ENCODE data around the gene SBNO2. TPM values are rescaled to one million over a fixed set of nuclear protein-coding genes. Genes with fewer than 3 reads are reported as not detected.
"Not testable (repeated sequence)": the region's sequence is repeated elsewhere in the genome, so short reads cannot be mapped to it uniquely, and the experiment has no call there.

The SBNO2 gene
- total RNA-seq, 2 donors from 2014 or later = 65.5 to 77.1 TPM

DNA sequence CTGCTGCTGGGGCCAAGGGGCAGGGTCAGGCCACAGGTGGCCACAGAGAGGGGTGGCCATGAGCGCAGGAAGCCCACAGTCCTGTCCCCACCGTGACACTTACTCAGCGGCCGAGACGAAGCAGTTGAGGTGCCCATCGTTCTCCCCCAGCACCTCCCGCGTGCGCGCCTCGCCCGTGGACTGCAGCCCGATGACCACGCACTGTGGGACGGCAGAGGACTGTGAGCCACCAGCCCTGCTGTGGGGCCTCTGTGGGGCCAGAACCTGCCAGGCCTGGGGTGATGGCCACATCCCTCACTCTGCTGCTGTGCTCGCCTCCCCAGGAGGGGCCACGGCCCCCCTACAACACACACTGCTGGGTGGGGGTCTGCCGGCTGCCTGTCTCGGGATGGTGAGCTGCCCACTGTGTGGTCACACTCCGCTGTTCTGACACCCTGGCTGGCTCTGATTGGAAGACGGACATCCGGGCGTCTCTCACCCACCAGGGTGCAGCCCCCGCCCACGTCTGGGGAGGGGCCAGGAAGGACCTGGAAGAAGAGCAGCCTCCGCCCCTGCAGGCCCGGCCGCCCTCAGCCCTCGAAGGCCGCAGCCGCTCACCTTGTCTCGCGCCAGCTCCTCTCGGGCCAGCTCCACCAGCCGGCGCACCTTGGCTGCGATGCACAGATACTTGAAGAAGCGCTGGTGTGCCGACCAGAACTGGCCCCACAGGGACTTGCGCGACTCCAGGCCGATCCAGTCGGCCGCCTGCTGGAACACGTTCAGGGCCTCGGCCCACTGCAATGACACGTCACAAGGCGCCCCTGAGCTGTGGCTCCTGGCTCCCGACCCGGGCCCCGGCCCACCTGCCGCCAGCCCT is 57.1 kb downstream of the SBNO2 start:
- Histone ChIP-seq H3K4me3 (no peak overlapping the region), H3K36me3 (peaks cover 48% of the 10 kb centered on the region), H3K4me1 (peaks cover 17% of the 10 kb centered on the region), H3K9me3 (no peaks in the 10 kb centered on the region), H3K27ac (no peak overlapping the region), H3K27me3 (no peaks in the 10 kb centered on the region), H3K9ac (ENCODE audit: low read depth in 2 of 2, low read length in 2 of 2) (no peak overlapping the region)
- DNase-seq = no peak
- TF ChIP-seq, protein P1, sequence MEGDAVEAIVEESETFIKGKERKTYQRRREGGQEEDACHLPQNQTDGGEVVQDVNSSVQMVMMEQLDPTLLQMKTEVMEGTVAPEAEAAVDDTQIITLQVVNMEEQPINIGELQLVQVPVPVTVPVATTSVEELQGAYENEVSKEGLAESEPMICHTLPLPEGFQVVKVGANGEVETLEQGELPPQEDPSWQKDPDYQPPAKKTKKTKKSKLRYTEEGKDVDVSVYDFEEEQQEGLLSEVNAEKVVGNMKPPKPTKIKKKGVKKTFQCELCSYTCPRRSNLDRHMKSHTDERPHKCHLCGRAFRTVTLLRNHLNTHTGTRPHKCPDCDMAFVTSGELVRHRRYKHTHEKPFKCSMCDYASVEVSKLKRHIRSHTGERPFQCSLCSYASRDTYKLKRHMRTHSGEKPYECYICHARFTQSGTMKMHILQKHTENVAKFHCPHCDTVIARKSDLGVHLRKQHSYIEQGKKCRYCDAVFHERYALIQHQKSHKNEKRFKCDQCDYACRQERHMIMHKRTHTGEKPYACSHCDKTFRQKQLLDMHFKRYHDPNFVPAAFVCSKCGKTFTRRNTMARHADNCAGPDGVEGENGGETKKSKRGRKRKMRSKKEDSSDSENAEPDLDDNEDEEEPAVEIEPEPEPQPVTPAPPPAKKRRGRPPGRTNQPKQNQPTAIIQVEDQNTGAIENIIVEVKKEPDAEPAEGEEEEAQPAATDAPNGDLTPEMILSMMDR (IDR thresholded peaks at IDR 0.05) = no peak
- intact Hi-C loops (cut with DNase I) = no loop called here

DNA sequence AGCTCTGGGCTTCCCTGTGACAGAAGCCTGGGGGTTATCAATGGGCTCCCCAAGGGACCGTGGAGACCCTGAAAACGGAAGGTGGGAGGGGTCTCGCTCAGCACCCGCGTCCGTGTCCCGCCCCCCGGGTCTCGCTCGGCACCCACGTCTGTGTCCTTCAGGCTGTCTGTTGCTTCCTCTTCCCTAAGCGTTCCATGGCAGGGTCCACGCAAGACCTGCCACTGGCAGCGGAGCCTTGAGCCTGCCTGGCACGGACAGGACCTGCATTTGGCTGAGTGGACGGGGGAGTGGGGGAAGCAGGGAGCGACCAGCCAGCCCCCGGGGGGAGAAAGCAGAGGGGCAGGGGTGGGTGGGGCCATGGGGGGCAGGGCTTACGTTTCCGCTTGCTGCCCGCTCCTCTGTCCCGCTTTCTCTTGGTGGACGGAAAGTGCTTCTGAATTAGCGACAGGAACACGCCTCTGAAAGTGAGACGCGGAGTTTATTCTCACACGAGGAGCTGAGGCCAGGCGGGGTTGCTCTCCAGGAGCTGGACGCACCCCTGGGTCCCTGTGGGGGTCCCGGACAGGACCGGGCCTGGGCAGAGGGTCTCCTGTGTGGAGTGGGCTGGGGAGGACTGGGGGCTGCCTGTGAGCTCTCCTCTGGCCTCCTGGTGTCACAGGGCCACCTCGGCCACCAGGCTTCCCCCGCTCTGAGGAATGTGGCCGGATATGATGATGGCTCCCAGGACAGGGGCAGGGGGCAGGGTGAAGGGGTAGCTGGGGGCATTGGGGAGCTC is 58.2 kb downstream of the SBNO2 start:
- no peak overlapping the region for H3K27ac ChIP-seq
- H3K9ac ChIP-seq (ENCODE audit: low read depth in 2 of 2, low read length in 2 of 2) = no peak overlapping the region
- no peak for DNase-seq
- TF ChIP-seq, protein P1 (IDR thresholded peaks at IDR 0.05) = no peak
- H3K36me3 ChIP-seq = peaks cover 49% of the 10 kb centered on the region
- intact Hi-C loops (cut with DNase I) = no loop called here
- no peak overlapping the region for H3K4me3 ChIP-seq
- peaks cover 17% of the 10 kb centered on the region for H3K4me1 ChIP-seq
- no peaks in the 10 kb centered on the region for H3K27me3 ChIP-seq
- H3K9me3 ChIP-seq = no peaks in the 10 kb centered on the region

DNA sequence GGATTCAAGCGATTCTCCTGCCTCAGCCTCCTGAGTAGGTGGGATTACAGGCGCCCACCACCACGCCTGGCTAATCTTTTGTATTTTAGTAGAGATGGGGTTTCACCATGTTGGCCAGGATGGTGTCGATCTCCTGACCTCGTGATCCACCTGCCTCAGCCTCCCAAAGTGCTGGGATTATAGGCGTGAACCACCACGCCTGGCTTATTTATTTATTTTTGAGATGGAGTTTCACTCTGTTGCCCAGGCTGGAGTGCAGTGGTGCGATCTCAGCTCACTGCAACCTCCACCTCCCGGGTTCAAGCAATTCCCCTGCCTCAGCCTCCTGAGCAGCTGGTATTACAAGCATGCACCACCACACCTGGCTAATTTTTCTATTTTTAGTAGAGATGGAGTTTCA is 59.3 kb downstream of the SBNO2 start:
- H3K4me3 ChIP-seq; H3K9ac ChIP-seq (ENCODE audit: low read depth in 2 of 2, low read length in 2 of 2); H3K27me3 ChIP-seq; H3K9me3 ChIP-seq; DNase-seq; H3K27ac ChIP-seq: not testable (repeated sequence)
- Histone ChIP-seq H3K36me3 (peaks cover 42% of the 10 kb centered on the region), H3K4me1 (peaks cover 17% of the 10 kb centered on the region)
- intact Hi-C loops (cut with DNase I) = loop anchor here (5.0 kb wide), 1 partner anchor 78 kb away; no protein-coding TSS in a partner anchor

DNA sequence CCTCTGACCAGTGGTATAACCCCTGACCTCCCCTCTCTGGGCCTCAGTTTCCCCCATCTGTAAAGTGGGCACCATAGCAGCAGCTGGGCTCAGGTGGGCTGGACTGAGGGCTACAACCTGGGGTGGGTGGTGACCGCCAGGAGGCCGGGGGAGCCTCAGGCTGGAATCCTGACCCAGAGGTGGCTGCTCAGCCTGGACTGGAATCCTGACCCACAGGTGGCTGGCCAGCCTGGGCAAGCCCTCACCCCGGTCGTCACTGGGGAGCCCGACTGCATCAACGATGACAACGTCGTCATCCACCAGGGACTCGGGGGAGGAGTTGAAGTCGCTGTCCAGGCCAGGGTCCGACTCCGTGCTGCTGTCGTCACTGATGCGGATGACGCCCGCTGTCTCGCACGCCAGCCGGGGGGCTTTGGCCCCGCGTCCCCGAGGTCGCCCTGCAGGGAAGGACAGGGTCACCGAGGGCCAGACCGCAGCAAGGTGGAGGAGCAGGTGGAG is 60.0 kb downstream of the SBNO2 start:
- Histone ChIP-seq H3K9ac (ENCODE audit: low read depth in 2 of 2, low read length in 2 of 2) (peak overlapping the region; percentile 68 to 69), H3K27me3 (no peaks in the 10 kb centered on the region), H3K4me1 (peaks cover 17% of the 10 kb centered on the region), H3K27ac (peak overlapping the region; percentile 76), H3K4me3 (no peak overlapping the region), H3K9me3 (no peaks in the 10 kb centered on the region), H3K36me3 (peaks cover 37% of the 10 kb centered on the region)
- intact Hi-C loops (cut with DNase I) = loop anchor here (5.0 kb wide), 1 partner anchor 78 kb away; no protein-coding TSS in a partner anchor
- TF ChIP-seq, protein P1 (IDR thresholded peaks at IDR 0.05) = no peak
- no peak for DNase-seq

DNA sequence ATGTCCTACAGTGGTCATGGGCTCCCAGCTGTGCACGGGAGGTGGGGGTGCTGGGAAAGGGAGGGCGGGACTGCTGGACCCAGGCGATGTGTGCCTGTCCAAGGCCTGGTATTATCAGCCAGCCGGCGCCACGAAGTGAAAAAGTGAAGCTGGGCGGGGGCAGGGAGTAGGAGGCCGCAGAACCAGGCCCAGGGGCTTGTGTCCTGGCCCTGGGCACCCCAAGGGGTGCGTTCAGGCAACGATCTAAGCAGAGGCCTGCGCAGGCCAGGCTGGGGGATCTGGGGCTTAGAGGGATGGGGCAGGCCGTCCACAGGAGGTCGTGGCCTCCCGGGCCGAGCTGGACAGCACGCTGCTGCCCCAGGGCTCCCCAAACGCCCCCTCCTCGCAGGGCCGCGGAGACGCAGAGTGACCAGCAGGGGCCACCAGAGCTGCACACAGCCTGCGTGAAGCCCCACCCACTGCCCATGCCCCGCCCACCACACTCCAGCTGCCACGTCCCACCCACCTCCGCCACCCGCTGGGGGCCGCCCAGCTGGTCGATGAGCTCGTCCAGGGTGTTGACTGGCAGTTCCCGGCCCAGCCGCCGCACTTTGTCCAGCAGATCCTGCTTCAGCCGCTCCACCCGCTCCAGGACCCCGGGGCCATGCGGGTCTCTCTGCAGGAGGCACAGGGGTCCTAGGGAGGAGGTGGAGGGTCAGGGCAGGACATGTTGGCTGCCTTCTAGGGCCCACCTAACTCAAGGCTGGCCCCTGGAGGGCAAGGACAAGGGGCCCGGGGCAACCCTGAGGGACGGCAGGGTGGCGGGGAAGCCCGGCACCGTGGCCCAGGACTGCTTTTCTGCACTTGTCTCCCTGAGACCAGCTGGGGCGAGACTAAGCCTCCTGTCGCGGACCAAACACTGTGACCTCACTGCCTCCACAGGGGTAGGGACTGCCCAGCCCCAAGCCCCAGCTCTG is 60.8 kb downstream of the SBNO2 start:
- peak overlapping the region; percentile 68 to 69 for H3K9ac ChIP-seq (ENCODE audit: low read depth in 2 of 2, low read length in 2 of 2)
- H3K4me3 ChIP-seq = no peak overlapping the region

More for the DNA sequence above, 60.8 kb downstream of the SBNO2 start:
- Histone ChIP-seq H3K9me3 (no peaks in the 10 kb centered on the region), H3K27me3 (no peaks in the 10 kb centered on the region), H3K27ac (peak overlapping the region; percentile 76), H3K4me1 (peaks cover 17% of the 10 kb centered on the region), H3K36me3 (peaks cover 35% of the 10 kb centered on the region)
- DNase-seq = peak; percentile 99
- TF ChIP-seq, protein P1 (IDR thresholded peaks at IDR 0.05) = peak; percentile 87
- intact Hi-C loops (cut with DNase I) = loop anchor here (5.0 kb wide), 1 partner anchor 79 kb away; no protein-coding TSS in a partner anchor

Data from colonic mucosa (tissue), 4 donors.